Stimulated activated naive B cell treated with anti-CD40 and anti-IgM and Interleukin-4, amounts not matched to agents 10 μg/mL and 1 μg/mL and 100 μg/mL, for 72 hours (primary cell): Measurements from ENCODE around the gene ANKRD63.

ENCODE experiments used
- ATAC-seq, 2 donors: fragments of 150-1000 bp; cut with Tn5 transposase; replicated peaks; 2 replicates each; pipeline ENCODE4 v1.10.0; 2021; ENCODE audit warnings: moderate library complexity in 1 of 2
- DNase-seq: peaks from one replicate; pipeline ENCODE4 v3.0.0; 2021
- H3K27ac Mint-ChIP-seq: one replicate; pipeline ENCODE4 v1.8.0; 2022; ENCODE audit warnings: mild to moderate bottlenecking, mixed read lengths
- H3K27me3 Mint-ChIP-seq, 2 donors: one replicate each; pipeline ENCODE4 v1.8.0; 2022; ENCODE audit warnings: mixed read lengths in 2 of 2
- H3K36me3 Mint-ChIP-seq, 2 donors: one replicate each; pipeline ENCODE4 v1.8.0; 2022; ENCODE audit warnings: mixed read lengths in 2 of 2, mild to moderate bottlenecking in 1 of 2
- H3K4me1 Mint-ChIP-seq, 2 donors: one replicate each; pipeline ENCODE4 v1.8.0; 2022; ENCODE audit warnings: mixed read lengths in 2 of 2, mild to moderate bottlenecking in 1 of 2
- H3K4me3 Mint-ChIP-seq, 2 donors: one replicate each; pipeline ENCODE4 v1.8.0; 2022; ENCODE audit warnings: mild to moderate bottlenecking in 2 of 2, mixed read lengths in 2 of 2, moderate library complexity in 1 of 2
- H3K9me3 Mint-ChIP-seq, 2 donors: one replicate each; pipeline ENCODE4 v1.8.0; 2022; ENCODE audit warnings: mixed read lengths in 2 of 2, mild to moderate bottlenecking in 1 of 2

The ANKRD63 gene

GRCh38 chr15:40323239-40323952 is 40.5 kb upstream of the ANKRD63 start, which contains the start of gene INAFM2:
INAFM2 (plus strand) TSS chr15:40323692; CDS start chr15:40324056, 364 bp downstream.
- Mint-ChIP-seq H3K27ac (peak within 1 kb of the TSS; percentile 81), H3K4me1 (peaks cover 21 to 48% of the 10 kb centered on the region in 2 donors), H3K9me3 (no peaks in the 10 kb centered on the region), H3K36me3 (peaks cover 5 to 15% of the 10 kb centered on the region in 2 donors), H3K27me3 (no peaks in the 10 kb centered on the region), H3K4me3 (peak within 1 kb of the TSS; percentile 76 to 80)
- ATAC-seq (peak; percentile 87 to 92), DNase-seq (peak; percentile 88)

GRCh38 chr15:40322531-40323238 is 39.8 kb upstream of the ANKRD63 start:
- Mint-ChIP-seq H3K9me3 (no peaks in the 10 kb centered on the region), H3K27ac (peak overlapping the region; percentile 81), H3K27me3 (no peaks in the 10 kb centered on the region), H3K4me3 (peak overlapping the region; percentile 74 to 80), H3K36me3 (peaks cover 5 to 10% of the 10 kb centered on the region in 2 donors), H3K4me1 (peaks cover 19 to 42% of the 10 kb centered on the region in 2 donors)
- no peak for ATAC-seq
- no peak for DNase-seq

DNA sequence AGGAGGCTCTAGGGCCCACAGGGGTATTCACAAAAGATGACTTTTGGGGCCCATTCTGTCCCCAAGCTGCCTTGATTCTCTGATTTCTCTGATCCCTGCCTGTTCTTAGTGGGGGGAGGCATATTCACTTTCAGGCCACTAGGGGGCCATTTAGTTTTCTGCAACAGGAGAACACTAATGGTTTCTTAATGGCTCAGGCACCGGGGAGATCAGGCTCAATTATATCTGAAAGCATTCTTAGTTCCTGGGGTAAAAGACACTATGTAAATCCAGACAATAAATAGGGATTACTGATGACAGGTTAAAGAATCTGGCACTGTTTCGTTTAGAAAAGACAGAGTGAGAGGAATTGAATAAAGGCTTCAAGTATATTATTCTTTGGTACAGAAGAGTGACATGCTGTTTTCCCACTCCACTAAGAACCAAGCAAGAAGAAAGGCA is 38.1 kb upstream of the ANKRD63 start:
- peaks cover 0 to 3% of the 10 kb centered on the region in 2 donors for H3K36me3 Mint-ChIP-seq
- DNase-seq, result peak; percentile 47

DNA sequence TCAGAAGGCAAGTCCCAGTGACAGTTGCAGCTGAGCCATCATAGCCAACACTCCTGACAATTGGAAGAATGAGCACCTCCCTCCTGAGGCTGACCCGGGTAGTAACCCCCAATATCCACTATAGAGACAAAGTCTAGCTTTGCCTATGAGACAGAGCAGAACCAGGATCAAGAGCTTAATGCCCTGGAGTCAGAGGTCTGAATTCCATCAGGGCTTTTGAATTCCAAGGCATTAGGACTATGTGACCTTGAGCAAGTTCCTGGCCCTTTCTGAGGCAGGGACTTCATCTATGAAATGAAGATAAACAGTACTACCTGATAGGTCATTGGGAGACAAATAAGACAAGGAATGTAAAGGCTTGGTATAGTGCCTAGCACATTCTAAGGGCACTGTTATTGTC is 37.5 kb upstream of the ANKRD63 start:
- H3K4me1 Mint-ChIP-seq, result peaks cover 18 to 46% of the 10 kb centered on the region in 2 donors
- DNase-seq (no peak), ATAC-seq (no peak)
- H3K4me3 Mint-ChIP-seq, result no peak overlapping the region
- H3K27ac Mint-ChIP-seq, result no peak overlapping the region
- peaks cover 6 to 7% of the 10 kb centered on the region in 2 donors for H3K27me3 Mint-ChIP-seq
- peaks cover 0 to 3% of the 10 kb centered on the region in 2 donors for H3K36me3 Mint-ChIP-seq
- no peaks in the 10 kb centered on the region for H3K9me3 Mint-ChIP-seq

More for the DNA sequence above, 38.1 kb upstream of the ANKRD63 start:
- Mint-ChIP-seq H3K27me3 (peaks cover under 1 to 2% of the 10 kb centered on the region in 2 donors), H3K4me3 (no peak overlapping the region), H3K4me1 (peaks cover 18 to 51% of the 10 kb centered on the region in 2 donors), H3K27ac (no peak overlapping the region), H3K9me3 (no peaks in the 10 kb centered on the region)
- ATAC-seq, result peak; percentile 33 to 35

DNA sequence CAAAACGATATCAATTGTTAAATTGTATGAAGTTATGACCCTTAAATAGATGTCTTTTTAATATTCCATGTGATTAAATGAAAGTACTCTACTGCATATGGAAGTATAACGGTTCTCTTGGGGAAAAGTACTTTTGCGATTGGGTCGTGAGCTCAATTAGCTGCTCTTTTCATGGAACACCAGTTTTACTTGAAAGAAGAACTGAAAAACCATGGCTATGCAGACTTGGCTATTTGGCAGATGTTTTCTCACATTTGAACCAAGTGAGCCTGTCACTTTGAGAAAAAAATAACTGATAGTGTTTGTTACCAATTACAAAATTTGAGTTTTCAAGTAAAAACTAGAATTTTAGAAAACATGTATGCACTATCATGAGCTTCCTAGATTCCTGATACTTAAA is 34.7 kb upstream of the ANKRD63 start:
- peaks cover 10 to 11% of the 10 kb centered on the region in 2 donors for H3K27me3 Mint-ChIP-seq
- no peaks in the 10 kb centered on the region for H3K36me3 Mint-ChIP-seq
- ATAC-seq (peak in 1 of 2 donors; percentile 45), DNase-seq (no peak)
- peaks cover 13 to 34% of the 10 kb centered on the region in 2 donors for H3K4me1 Mint-ChIP-seq
- no peaks in the 10 kb centered on the region for H3K9me3 Mint-ChIP-seq
- H3K27ac Mint-ChIP-seq, result no peak overlapping the region
- peak overlapping the region in 1 of 2 donors; percentile 17 for H3K4me3 Mint-ChIP-seq

DNA sequence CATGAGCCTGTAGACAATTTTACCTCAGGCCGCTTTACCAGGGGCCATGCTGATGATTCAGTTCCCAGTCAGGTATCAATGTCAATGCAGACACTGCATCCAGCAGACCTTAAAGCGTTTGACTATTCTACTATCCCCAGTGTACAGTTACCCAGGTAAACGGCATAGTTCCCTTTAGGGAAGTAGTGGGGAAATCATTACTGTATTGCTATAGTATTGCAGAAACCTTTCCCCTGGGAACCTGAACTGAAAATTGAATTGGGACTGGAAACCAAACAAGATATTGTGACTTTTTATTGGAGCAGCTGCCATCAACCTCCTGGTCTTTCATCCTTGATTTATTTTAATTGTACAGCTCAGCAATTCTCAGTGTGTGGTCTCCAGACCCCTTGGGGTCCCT is 34.1 kb upstream of the ANKRD63 start:
- peaks cover 9 to 28% of the 10 kb centered on the region in 2 donors for H3K4me1 Mint-ChIP-seq
- ATAC-seq (peak; percentile 33 to 49), DNase-seq (no peak)
- no peaks in the 10 kb centered on the region for H3K9me3 Mint-ChIP-seq
- H3K4me3 Mint-ChIP-seq, result peak overlapping the region in 1 of 2 donors; percentile 18
- H3K36me3 Mint-ChIP-seq, result no peaks in the 10 kb centered on the region
- no peak overlapping the region for H3K27ac Mint-ChIP-seq
- peaks cover 10 to 11% of the 10 kb centered on the region in 2 donors for H3K27me3 Mint-ChIP-seq

- ATAC-seq (no peak), DNase-seq (no peak)
- no peak overlapping the region for H3K27ac Mint-ChIP-seq
- peaks cover 6 to 22% of the 10 kb centered on the region in 2 donors for H3K4me1 Mint-ChIP-seq
- H3K27me3 Mint-ChIP-seq, result peaks cover 10 to 11% of the 10 kb centered on the region in 2 donors
- H3K4me3 Mint-ChIP-seq, result no peak overlapping the region
- no peaks in the 10 kb centered on the region for H3K9me3 Mint-ChIP-seq
- H3K36me3 Mint-ChIP-seq, result no peaks in the 10 kb centered on the region
These were observed 31.9 kb upstream of the ANKRD63 start for GRCh38 chr15:40314723-40315276.

DNA sequence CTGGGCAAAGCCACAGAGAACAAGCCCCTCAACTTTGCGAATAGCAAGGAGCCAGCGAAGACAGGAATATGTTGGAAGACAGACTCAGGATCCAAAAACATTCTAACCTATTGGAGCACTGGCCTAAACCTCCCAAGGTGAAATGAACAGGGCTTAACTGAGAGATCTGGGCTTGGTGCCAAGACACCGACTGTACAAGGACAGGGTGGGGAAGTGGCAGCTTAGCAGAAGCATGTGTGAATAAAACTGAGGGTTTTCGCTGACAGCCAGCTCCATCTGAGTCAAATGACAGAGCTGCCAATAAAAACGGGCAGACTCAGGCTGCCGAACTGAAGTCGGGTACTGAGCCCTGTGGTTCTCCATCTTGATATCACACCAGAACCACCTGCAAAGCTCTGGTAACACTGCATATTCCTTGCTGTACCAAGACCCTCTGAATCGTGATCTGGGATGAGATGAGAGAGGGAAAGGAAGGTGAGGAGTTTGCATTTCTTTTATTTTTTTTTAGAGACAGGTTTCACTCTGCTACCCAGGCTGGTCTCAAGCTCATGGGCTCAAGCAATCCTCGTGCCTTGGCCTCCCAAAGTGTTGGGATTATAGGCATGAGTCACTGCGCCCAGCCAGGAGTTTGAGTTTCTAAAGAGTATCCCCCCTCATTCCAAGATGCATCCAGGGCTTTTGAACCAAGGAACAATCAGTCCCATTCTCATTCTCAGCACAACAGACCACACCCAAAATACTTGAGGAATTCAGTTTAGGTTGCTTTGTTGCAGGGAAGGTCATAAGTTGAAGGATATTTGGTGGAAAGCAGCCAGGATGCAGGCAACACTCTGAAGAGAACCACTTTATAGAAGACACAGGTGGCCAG is 30.9 kb upstream of the ANKRD63 start:
- H3K4me1 Mint-ChIP-seq, result peaks cover 15 to 33% of the 10 kb centered on the region in 2 donors
- ATAC-seq (peak in 1 of 2 donors; percentile 33), DNase-seq (no peak)
- H3K27me3 Mint-ChIP-seq, result peaks cover 10 to 11% of the 10 kb centered on the region in 2 donors
- no peak overlapping the region for H3K4me3 Mint-ChIP-seq
- H3K9me3 Mint-ChIP-seq, result no peaks in the 10 kb centered on the region
- no peaks in the 10 kb centered on the region for H3K36me3 Mint-ChIP-seq
- H3K27ac Mint-ChIP-seq, result peak overlapping the region; percentile 62

DNA sequence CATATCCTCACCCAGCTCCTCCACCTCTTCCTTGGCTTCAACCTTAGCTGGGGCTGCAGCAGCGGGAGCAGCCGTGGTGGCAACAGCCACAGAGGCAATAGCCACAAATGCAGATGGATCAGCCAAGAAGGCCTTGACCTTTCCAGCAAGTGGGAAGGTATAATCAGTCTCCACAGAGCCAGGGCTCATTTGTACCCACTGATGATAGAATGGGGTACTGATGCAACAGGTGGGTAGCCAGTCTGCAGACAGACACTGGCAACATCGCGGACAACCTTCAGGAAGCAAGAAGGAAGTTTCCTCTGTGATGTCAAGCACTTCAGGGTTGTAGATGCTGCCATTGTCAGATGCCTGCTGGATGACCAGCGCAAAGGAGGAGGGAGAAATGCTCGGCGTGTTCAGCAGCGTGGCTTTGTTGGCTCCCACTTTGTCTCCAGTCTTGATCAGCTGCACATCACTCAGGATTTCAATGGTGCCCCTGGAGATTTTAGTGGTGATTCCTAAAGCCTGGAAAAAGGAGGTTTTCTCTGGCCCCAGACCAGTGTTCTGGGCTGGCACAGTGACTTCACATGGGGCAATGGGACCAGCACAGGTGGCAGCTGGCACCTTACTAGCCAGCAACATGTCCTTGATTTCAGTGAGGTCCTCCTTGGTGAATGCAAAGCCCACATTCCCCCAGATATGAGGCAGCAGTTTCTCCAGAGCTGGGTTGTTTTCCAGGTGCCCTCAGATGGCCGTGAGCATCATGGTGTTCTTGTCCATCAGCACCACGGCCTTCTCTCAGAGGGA is 29.7 kb upstream of the ANKRD63 start:
- Mint-ChIP-seq H3K4me3 (no peak overlapping the region), H3K27ac (no peak overlapping the region), H3K36me3 (peaks cover 0 to 2% of the 10 kb centered on the region in 2 donors), H3K27me3 (peaks cover 10 to 11% of the 10 kb centered on the region in 2 donors), H3K4me1 (peaks cover 17 to 42% of the 10 kb centered on the region in 2 donors), H3K9me3 (no peaks in the 10 kb centered on the region)
- DNase-seq (no peak), ATAC-seq (no peak)

DNA sequence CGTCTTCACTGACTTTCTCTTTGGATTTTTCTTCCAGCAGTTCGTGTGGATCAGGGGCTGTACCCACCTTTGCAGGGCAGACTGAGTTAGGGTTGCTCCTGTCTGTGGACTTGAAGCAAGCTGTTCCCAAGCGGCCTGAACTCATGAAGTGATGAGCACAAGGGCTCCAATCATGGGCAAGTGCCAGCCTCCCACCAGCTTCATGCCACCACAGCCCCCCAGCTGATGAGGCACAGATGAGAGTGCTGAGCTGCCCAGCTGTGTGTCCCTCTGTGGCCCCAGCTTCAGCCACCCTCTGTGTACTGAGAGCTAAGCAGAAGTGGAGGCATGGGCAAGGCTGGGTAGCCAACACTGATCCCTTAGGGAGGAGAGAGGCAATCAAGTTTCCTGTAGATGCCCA is 28.1 kb upstream of the ANKRD63 start:
- Mint-ChIP-seq H3K4me1 (peaks cover 21 to 43% of the 10 kb centered on the region in 2 donors), H3K27ac (no peak overlapping the region), H3K36me3 (peaks cover 0 to 2% of the 10 kb centered on the region in 2 donors), H3K27me3 (peaks cover 8 to 11% of the 10 kb centered on the region in 2 donors), H3K9me3 (no peaks in the 10 kb centered on the region), H3K4me3 (no peak overlapping the region)
- ATAC-seq (no peak), DNase-seq (no peak)

DNA sequence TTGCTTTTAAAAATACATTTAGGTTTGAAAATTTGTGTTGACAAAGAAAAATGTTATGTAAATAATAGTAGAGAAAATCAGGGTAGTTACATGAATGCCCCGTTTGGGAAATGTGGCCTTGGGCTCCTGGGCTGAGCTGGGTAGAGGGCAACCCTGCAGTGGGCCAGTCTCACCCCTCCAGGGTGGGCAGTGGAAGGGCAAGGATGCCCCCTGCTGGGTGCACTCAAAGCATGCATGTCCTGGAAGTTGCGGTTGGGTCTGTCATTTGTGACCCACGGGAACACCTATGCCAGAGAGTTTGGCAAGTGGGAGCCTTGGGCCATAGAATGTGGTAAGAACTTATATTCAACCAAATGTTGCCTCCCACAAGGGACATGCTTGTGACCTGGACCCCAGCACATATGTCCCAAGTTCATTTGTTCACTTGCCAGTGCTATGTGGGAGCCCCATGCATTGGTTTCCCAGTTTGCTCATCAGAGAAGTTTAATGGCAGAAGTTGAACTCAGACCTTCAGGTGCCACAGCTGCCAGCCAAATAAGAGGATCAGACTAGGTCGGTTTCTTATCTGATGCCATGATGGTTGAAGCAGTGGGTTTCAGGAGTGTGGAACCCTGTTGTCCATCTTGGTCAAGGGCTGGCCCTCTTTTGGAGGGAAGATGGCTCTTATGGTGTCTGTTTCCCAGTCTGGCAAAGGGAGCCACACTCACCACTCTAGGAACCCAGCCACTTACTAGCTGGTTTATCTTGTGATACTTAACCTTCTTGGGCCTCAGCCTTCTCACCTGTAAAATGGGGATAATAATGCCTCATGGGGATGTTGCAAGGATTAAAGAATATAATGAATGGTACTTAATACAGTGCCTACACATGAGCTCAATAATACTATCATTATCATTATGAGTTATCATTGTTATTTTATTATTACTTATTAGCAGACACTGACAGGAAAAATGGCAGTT is 27.4 kb upstream of the ANKRD63 start:
- peaks cover 0 to 2% of the 10 kb centered on the region in 2 donors for H3K36me3 Mint-ChIP-seq
- H3K9me3 Mint-ChIP-seq, result no peaks in the 10 kb centered on the region
- H3K27me3 Mint-ChIP-seq, result peaks cover 1 to 4% of the 10 kb centered on the region in 2 donors
- peaks cover 23 to 46% of the 10 kb centered on the region in 2 donors for H3K4me1 Mint-ChIP-seq
- H3K27ac Mint-ChIP-seq, result peak overlapping the region; percentile 38
- peak; percentile 39 for DNase-seq
- peak; percentile 26 to 44 for ATAC-seq
- H3K4me3 Mint-ChIP-seq, result peak overlapping the region in 1 of 2 donors; percentile 93

GRCh38 chr15:40309344-40309862 is 26.5 kb upstream of the ANKRD63 start:
- Mint-ChIP-seq H3K4me1 (peaks cover 23 to 46% of the 10 kb centered on the region in 2 donors), H3K27ac (peak overlapping the region; percentile 99), H3K9me3 (no peaks in the 10 kb centered on the region), H3K4me3 (peak overlapping the region; percentile 93 to 96), H3K36me3 (peaks cover 2 to 3% of the 10 kb centered on the region in 2 donors), H3K27me3 (no peaks in the 10 kb centered on the region)
- ATAC-seq (no peak), DNase-seq (no peak)
